Mesenchymal stem cell (in vitro differentiated cells and primary cell): ENCODE results near the gene APMAP.

Source experiments
- DNase-seq: peaks from one replicate; pipeline ENCODE4 v3.0.0-alpha.2; 2013
- H2AFZ ChIP-seq: one replicate; pipeline ENCODE4 v1.6.1; 2013; ENCODE audit warnings: low read depth, mild to moderate bottlenecking, control low read depth, inconsistent platforms, low read length, moderate library complexity
- H2AK5ac ChIP-seq: 2 replicates; pipeline ENCODE4 v1.6.1; 2013; ENCODE audit warnings: low read length, moderate library complexity, mild to moderate bottlenecking, inconsistent platforms; ENCODE audit not compliant: severe bottlenecking
- H2BK120ac ChIP-seq: one replicate; pipeline ENCODE4 v1.6.1; 2013; ENCODE audit warnings: low read depth, mild to moderate bottlenecking, inconsistent platforms, low read length, moderate library complexity
- H2BK12ac ChIP-seq, 2 experiments: one replicate each; pipeline ENCODE4 v1.6.1; 2013; ENCODE audit warnings: inconsistent platforms in 2 of 2, low read length in 2 of 2, mild to moderate bottlenecking in 2 of 2, moderate library complexity in 2 of 2, control low read depth in 1 of 2
- H2BK15ac ChIP-seq: one replicate; pipeline ENCODE4 v1.6.1; 2013; ENCODE audit warnings: mild to moderate bottlenecking, low read depth, inconsistent platforms; ENCODE audit not compliant: poor library complexity, severe bottlenecking
- H2BK5ac ChIP-seq: 2 replicates; pipeline ENCODE4 v1.6.1; 2013; ENCODE audit warnings: low read depth, mild to moderate bottlenecking, low read length, control low read depth, inconsistent platforms; ENCODE audit not compliant: poor library complexity, severe bottlenecking
- H3K14ac ChIP-seq, 2 experiments: one replicate each; pipeline ENCODE4 v1.6.1; 2013; ENCODE audit warnings: inconsistent platforms in 2 of 2, low read length in 2 of 2, control low read depth in 1 of 2, mild to moderate bottlenecking in 1 of 2, moderate library complexity in 1 of 2
- H3K18ac ChIP-seq, 2 experiments: one replicate each; pipeline ENCODE4 v1.6.1; 2013; ENCODE audit warnings: inconsistent platforms in 2 of 2, low read length in 2 of 2, control low read depth in 1 of 2, low read depth in 1 of 2, mild to moderate bottlenecking in 1 of 2
- H3K23ac ChIP-seq, 2 experiments: one replicate each; pipeline ENCODE4 v1.6.1; 2013; ENCODE audit warnings: inconsistent platforms in 2 of 2, low read length in 2 of 2, mild to moderate bottlenecking in 2 of 2, moderate library complexity in 2 of 2, control low read depth in 1 of 2
- H3K27ac ChIP-seq: 2 replicates; pipeline ENCODE4 v1.5.1; 2013; ENCODE audit warnings: mild to moderate bottlenecking, moderate library complexity, low read length, control low read depth, inconsistent platforms; ENCODE audit not compliant: poor library complexity, severe bottlenecking
- H3K27me3 ChIP-seq, 2 experiments: 2 replicates each; pipeline versions ENCODE4 v1.6.1 to v1.7.0; 2013; ENCODE audit warnings: low read length in 2 of 2, mild to moderate bottlenecking in 2 of 2, moderate library complexity in 2 of 2, control low read depth in 1 of 2, inconsistent platforms in 1 of 2; ENCODE audit not compliant: control insufficient read depth in 1 of 2, insufficient read depth in 1 of 2
- H3K36me3 ChIP-seq, 2 experiments: 2 replicates each; pipeline versions ENCODE4 v1.6.1 to v1.7.0; 2013; ENCODE audit warnings: low read length in 2 of 2, control low read depth in 1 of 2, inconsistent platforms in 1 of 2, low read depth in 1 of 2, mild to moderate bottlenecking in 1 of 2; ENCODE audit not compliant: insufficient read depth in 2 of 2, control insufficient read depth in 1 of 2
- H3K4ac ChIP-seq, 2 experiments: one replicate each; pipeline ENCODE4 v1.6.1; 2013; ENCODE audit warnings: inconsistent platforms in 2 of 2, low read length in 2 of 2, mild to moderate bottlenecking in 2 of 2, moderate library complexity in 2 of 2, control low read depth in 1 of 2, low read depth in 1 of 2
- H3K4me1 ChIP-seq: 2 replicates; pipeline ENCODE4 v1.6.1; 2013; ENCODE audit warnings: low read depth, low read length, control low read depth; ENCODE audit not compliant: control insufficient read depth, insufficient read depth
- H3K4me2 ChIP-seq: 2 replicates; pipeline ENCODE4 v1.6.1; 2013; ENCODE audit warnings: low read length, mild to moderate bottlenecking, inconsistent platforms; ENCODE audit not compliant: poor library complexity, severe bottlenecking
- H3K4me3 ChIP-seq, 2 experiments: 2 replicates each; pipeline versions ENCODE4 v1.5.1 to v1.7.0; 2013; ENCODE audit warnings: low read length in 2 of 2, mild to moderate bottlenecking in 2 of 2, control low read depth in 1 of 2, low read depth in 1 of 2; ENCODE audit not compliant: insufficient read depth in 1 of 2
- H3K79me1 ChIP-seq: replicated peaks from 2 replicates; pipeline ENCODE4 v1.6.1; 2013; ENCODE audit warnings: mild to moderate bottlenecking, control low read depth, low read length, inconsistent platforms; ENCODE audit not compliant: poor library complexity, severe bottlenecking
- H3K9ac ChIP-seq: 2 replicates; pipeline ENCODE4 v1.7.0; 2013; ENCODE audit warnings: mild to moderate bottlenecking, low read length, moderate library complexity
- H3K9me3 ChIP-seq: 2 replicates; pipeline ENCODE4 v1.7.0; 2013; ENCODE audit warnings: mild to moderate bottlenecking, low read length; ENCODE audit not compliant: control insufficient read depth
- H4K8ac ChIP-seq: one replicate; pipeline ENCODE4 v1.6.1; 2013; ENCODE audit warnings: inconsistent platforms, mild to moderate bottlenecking, low read length, moderate library complexity
- H4K91ac ChIP-seq: one replicate; pipeline ENCODE4 v1.6.1; 2013; ENCODE audit warnings: mild to moderate bottlenecking, low read length, inconsistent platforms
- WGBS: methylation state at CpG from one replicate; pipeline ENCODE4 v1.1.7; 2013; ENCODE audit warnings: mixed read lengths; 5-methylcytosine and 5-hydroxymethylcytosine counted together

The APMAP gene

GRCh38 chr20:24998121-24998520 is 5.6 kb upstream of the APMAP start:
- no peak overlapping the region for H4K91ac ChIP-seq
- H2BK12ac ChIP-seq, result no peak overlapping the region
- no peaks in the 10 kb centered on the region for H3K36me3 ChIP-seq
- H4K8ac ChIP-seq, result no peak overlapping the region
- no peak overlapping the region for H2AFZ ChIP-seq
- H3K9ac ChIP-seq, result no peak overlapping the region
- H3K4ac ChIP-seq, result no peak overlapping the region
- no peak overlapping the region for H2AK5ac ChIP-seq
- no peak overlapping the region for H2BK120ac ChIP-seq
- H3K4me2 ChIP-seq, result no peak overlapping the region
- DNase-seq, result no peak
- H2BK5ac ChIP-seq, result no peak overlapping the region
- no peak overlapping the region for H2BK15ac ChIP-seq
- H3K4me1 ChIP-seq, result peaks cover 16% of the 10 kb centered on the region
- H3K27ac ChIP-seq, result no peak overlapping the region
- no peak overlapping the region for H3K18ac ChIP-seq
- H3K14ac ChIP-seq, result no peak overlapping the region
- H3K9me3 ChIP-seq, result peaks cover 4% of the 10 kb centered on the region
- 96% methylated on average over 2 of the region's 3 CpGs for WGBS
- no peak overlapping the region for H3K4me3 ChIP-seq
- H3K79me1 ChIP-seq, result no peaks in the 10 kb centered on the region
- no peak overlapping the region for H3K23ac ChIP-seq
- peaks cover 0 to 18% of the 10 kb centered on the region in 2 experiments for H3K27me3 ChIP-seq

- H3K9me3 ChIP-seq, result no peaks in the 10 kb centered on the region
- peaks cover 0 to 18% of the 10 kb centered on the region in 2 experiments for H3K27me3 ChIP-seq
- H2AFZ ChIP-seq, result no peak overlapping the region
- H3K36me3 ChIP-seq, result no peaks in the 10 kb centered on the region
- no peak overlapping the region for H3K4me3 ChIP-seq
- H2BK120ac ChIP-seq, result no peak overlapping the region
- peaks cover 7% of the 10 kb centered on the region for H3K79me1 ChIP-seq
- H3K14ac ChIP-seq, result no peak overlapping the region
- H4K8ac ChIP-seq, result no peak overlapping the region
- DNase-seq, result no peak
- no peak overlapping the region for H3K18ac ChIP-seq
- H3K4me2 ChIP-seq, result no peak overlapping the region
- WGBS, result 65% methylated on average over 9 of the region's 9 CpGs
- H2BK15ac ChIP-seq, result no peak overlapping the region
- H3K4me1 ChIP-seq, result peaks cover 16% of the 10 kb centered on the region
- H2BK12ac ChIP-seq, result no peak overlapping the region
- H2BK5ac ChIP-seq, result no peak overlapping the region
- no peak overlapping the region for H2AK5ac ChIP-seq
- H3K27ac ChIP-seq, result no peak overlapping the region
- no peak overlapping the region for H3K9ac ChIP-seq
- no peak overlapping the region for H4K91ac ChIP-seq
- no peak overlapping the region for H3K23ac ChIP-seq
- H3K4ac ChIP-seq, result no peak overlapping the region
Measured at GRCh38 chr20:24996449-24997377, 4.2 kb upstream of the APMAP start.

- Histone ChIP-seq H3K4me1 (peaks cover 18% of the 10 kb centered on the region), H2BK120ac (no peak overlapping the region), H3K79me1 (peaks cover 11% of the 10 kb centered on the region), H3K23ac (no peak overlapping the region), H4K91ac (no peak overlapping the region), H3K14ac (no peak overlapping the region), H2BK15ac (no peak overlapping the region), H2BK12ac (no peak overlapping the region), H3K18ac (no peak overlapping the region), H2AFZ (no peak overlapping the region), H3K27me3 (peaks cover 0 to 18% of the 10 kb centered on the region in 2 experiments), H3K4ac (no peak overlapping the region), H3K4me2 (no peak overlapping the region), H3K9ac (no peak overlapping the region), H4K8ac (no peak overlapping the region), H3K9me3 (no peaks in the 10 kb centered on the region), H3K27ac (no peak overlapping the region), H2BK5ac (no peak overlapping the region), H2AK5ac (no peak overlapping the region), H3K4me3 (no peak overlapping the region), H3K36me3 (no peaks in the 10 kb centered on the region)
- WGBS, result 79% methylated on average over 4 of the region's 9 CpGs
- DNase-seq, result no peak
Measured at GRCh38 chr20:24995741-24996448, 3.3 kb upstream of the APMAP start.
